Sigmoid colon (tissue), 4 donors: Measurements from ENCODE around the gene RSPRY1.

ENCODE experiments used
- EP300 ChIP-seq, 4 donors: sonication (generic); formaldehyde crosslinking; IDR thresholded peaks; one replicate each; pipeline ENCODE4 v1.6.1; 2017; ENCODE audit warnings: antibody characterized with exemption in 4 of 4
- POLR2A ChIP-seq, 2 donors: fragments of 450-650 bp; IDR thresholded peaks; one replicate each; pipeline ENCODE4 v1.6.1; 2016; ENCODE audit warnings: antibody characterized with exemption in 2 of 2, mild to moderate bottlenecking in 2 of 2, moderate library complexity in 2 of 2
- TF ChIP-seq, protein P1 (sequence below), 4 experiments: fragments of 450-650 bp in 3 of 4; fragments of 200-600 bp in 1 of 4; IDR thresholded peaks; one replicate each; pipeline ENCODE4 v1.5.1; 2016 to 2019; ENCODE audit warnings: antibody characterized with exemption in 4 of 4, mild to moderate bottlenecking in 3 of 4, moderate library complexity in 2 of 4

DNA sequence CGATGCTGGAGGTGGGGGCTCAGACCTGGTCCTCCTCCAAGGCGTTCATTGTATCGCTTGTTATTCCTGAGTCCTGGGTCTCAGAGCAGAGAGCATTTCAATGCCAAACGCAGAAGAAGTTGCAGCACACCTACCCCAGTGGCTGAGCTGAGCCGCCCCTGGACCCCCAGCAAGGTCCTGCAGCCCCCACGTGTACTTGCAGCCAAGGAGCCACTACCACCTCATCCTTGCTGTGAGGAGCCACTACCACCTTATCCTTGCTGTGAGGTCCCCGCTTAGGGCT lies 84.9 kb downstream of the RSPRY1 start:
- TF ChIP-seq POLR2A (IDR thresholded peaks at IDR 0.05) (no peak), EP300 (IDR thresholded peaks at IDR 0.05) (no peak)
- TF ChIP-seq, protein P1, sequence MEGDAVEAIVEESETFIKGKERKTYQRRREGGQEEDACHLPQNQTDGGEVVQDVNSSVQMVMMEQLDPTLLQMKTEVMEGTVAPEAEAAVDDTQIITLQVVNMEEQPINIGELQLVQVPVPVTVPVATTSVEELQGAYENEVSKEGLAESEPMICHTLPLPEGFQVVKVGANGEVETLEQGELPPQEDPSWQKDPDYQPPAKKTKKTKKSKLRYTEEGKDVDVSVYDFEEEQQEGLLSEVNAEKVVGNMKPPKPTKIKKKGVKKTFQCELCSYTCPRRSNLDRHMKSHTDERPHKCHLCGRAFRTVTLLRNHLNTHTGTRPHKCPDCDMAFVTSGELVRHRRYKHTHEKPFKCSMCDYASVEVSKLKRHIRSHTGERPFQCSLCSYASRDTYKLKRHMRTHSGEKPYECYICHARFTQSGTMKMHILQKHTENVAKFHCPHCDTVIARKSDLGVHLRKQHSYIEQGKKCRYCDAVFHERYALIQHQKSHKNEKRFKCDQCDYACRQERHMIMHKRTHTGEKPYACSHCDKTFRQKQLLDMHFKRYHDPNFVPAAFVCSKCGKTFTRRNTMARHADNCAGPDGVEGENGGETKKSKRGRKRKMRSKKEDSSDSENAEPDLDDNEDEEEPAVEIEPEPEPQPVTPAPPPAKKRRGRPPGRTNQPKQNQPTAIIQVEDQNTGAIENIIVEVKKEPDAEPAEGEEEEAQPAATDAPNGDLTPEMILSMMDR (IDR thresholded peaks at IDR 0.05), result no peak
